ENCODE data around the gene ZNF730.
"Not testable (repeated sequence)": the region's sequence is repeated elsewhere in the genome, so short reads cannot be mapped to it uniquely, and the experiment has no call there.

Gene ZNF730

GRCh38 chr19:23116802-23117571, at the start of gene ZNF730:
ZNF730 (plus strand) TSS chr19:23117025; CDS start chr19:23117174, 149 bp downstream.
- Histone ChIP-seq H3K36me3 (ENCODE audit: control insufficient read depth, insufficient read depth, low read length) (peaks cover 19% of the 10 kb centered on the region), H3K4me1 (ENCODE audit: control insufficient read depth, insufficient read depth, low read length) (peaks cover 13% of the 10 kb centered on the region), H3K27me3 (ENCODE audit: control insufficient read depth, insufficient read depth, low read length) (no peaks in the 10 kb centered on the region), H3K27ac (ENCODE audit: low read depth, low read length) (peak within 1 kb of the TSS; percentile 90), H3K9ac (ENCODE audit: low read length) (peak within 1 kb of the TSS; percentile 97), H3K9me3 (ENCODE audit: control insufficient read depth, insufficient read depth, low read depth, low read length) (peaks cover 3% of the 10 kb centered on the region; the same call in 1 of the 2 replicates), H3K4me3 (ENCODE audit: low read depth, low read length) (peak within 1 kb of the TSS; percentile 91)

- Histone ChIP-seq H3K27me3 (ENCODE audit: control insufficient read depth, insufficient read depth, low read length) (peaks cover 16% of the 10 kb centered on the region), H3K4me1 (ENCODE audit: control insufficient read depth, insufficient read depth, low read length) (no peaks in the 10 kb centered on the region), H3K4me3 (ENCODE audit: low read depth, low read length) (peak overlapping the region; percentile 62), H3K9me3 (ENCODE audit: control insufficient read depth, insufficient read depth, low read depth, low read length) (peaks cover 42% of the 10 kb centered on the region), H3K27ac (ENCODE audit: low read depth, low read length) (no peak overlapping the region), H3K9ac (ENCODE audit: low read length) (no peak overlapping the region), H3K36me3 (ENCODE audit: control insufficient read depth, insufficient read depth, low read length) (no peaks in the 10 kb centered on the region)
These were observed 46.3 kb upstream of the ZNF730 start for GRCh38 chr19:23070353-23071146.

DNA sequence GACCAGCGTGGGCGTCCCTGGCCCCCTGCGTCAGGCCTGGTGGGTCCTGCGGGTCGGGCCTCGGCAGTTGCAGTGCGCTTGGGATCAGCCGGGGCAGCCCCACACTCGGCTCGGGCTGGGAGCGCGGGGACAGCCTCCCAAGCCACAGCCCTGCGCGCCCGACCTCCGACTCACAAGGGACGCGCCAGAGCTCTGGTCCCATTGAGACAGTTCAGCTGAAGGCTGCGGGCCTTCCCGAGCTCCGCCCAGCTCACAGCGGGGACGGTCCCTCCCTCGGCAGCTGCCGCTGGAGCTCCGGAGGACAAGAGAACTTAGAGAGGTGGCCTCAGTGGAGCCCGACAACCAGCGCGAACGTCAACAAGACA, 45.7 kb upstream of the ZNF730 start:
- Histone ChIP-seq H3K27ac (ENCODE audit: low read depth, low read length) (no peak overlapping the region), H3K4me3 (ENCODE audit: low read depth, low read length) (peak overlapping the region; percentile 62), H3K4me1 (ENCODE audit: control insufficient read depth, insufficient read depth, low read length) (0 out of 2 replicates have a peak, but pooled peaks cover 1% of the 10 kb centered on the region), H3K9me3 (ENCODE audit: control insufficient read depth, insufficient read depth, low read depth, low read length) (peaks cover 36% of the 10 kb centered on the region), H3K36me3 (ENCODE audit: control insufficient read depth, insufficient read depth, low read length) (no peaks in the 10 kb centered on the region), H3K27me3 (ENCODE audit: control insufficient read depth, insufficient read depth, low read length) (peaks cover 16% of the 10 kb centered on the region), H3K9ac (ENCODE audit: low read length) (peak overlapping the region; percentile 37)

GRCh38 chr19:23075031-23075733, 41.6 kb upstream of the ZNF730 start:
- peak overlapping the region; percentile 100 for H3K4me3 ChIP-seq (ENCODE audit: low read depth, low read length)
- H3K9me3 ChIP-seq (ENCODE audit: control insufficient read depth, insufficient read depth, low read depth, low read length): peaks cover 10% of the 10 kb centered on the region; the same call in 1 of the 2 replicates
- H3K4me1 ChIP-seq (ENCODE audit: control insufficient read depth, insufficient read depth, low read length): peaks cover 11% of the 10 kb centered on the region; the same call in 1 of the 2 replicates
- peak overlapping the region; percentile 98 for H3K27ac ChIP-seq (ENCODE audit: low read depth, low read length)
- peaks cover 18% of the 10 kb centered on the region for H3K36me3 ChIP-seq (ENCODE audit: control insufficient read depth, insufficient read depth, low read length)
- peak overlapping the region; percentile 100 for H3K9ac ChIP-seq (ENCODE audit: low read length)
- peaks cover 16% of the 10 kb centered on the region for H3K27me3 ChIP-seq (ENCODE audit: control insufficient read depth, insufficient read depth, low read length)

- H3K27ac ChIP-seq (ENCODE audit: low read depth, low read length); H3K9ac ChIP-seq (ENCODE audit: low read length); H3K27me3 ChIP-seq (ENCODE audit: control insufficient read depth, insufficient read depth, low read length); H3K4me3 ChIP-seq (ENCODE audit: low read depth, low read length): not testable (repeated sequence)
- peaks cover 13% of the 10 kb centered on the region; the same call in 1 of the 2 replicates for H3K9me3 ChIP-seq (ENCODE audit: control insufficient read depth, insufficient read depth, low read depth, low read length)
- peaks cover 11% of the 10 kb centered on the region; the same call in 1 of the 2 replicates for H3K4me1 ChIP-seq (ENCODE audit: control insufficient read depth, insufficient read depth, low read length)
- H3K36me3 ChIP-seq (ENCODE audit: control insufficient read depth, insufficient read depth, low read length): peaks cover 39% of the 10 kb centered on the region
These were observed 39.0 kb upstream of the ZNF730 start for GRCh38 chr19:23077776-23078175.

GRCh38 chr19:23093832-23094231, 23.0 kb upstream of the ZNF730 start:
- no peaks in the 10 kb centered on the region for H3K27me3 ChIP-seq (ENCODE audit: control insufficient read depth, insufficient read depth, low read length)
- H3K36me3 ChIP-seq (ENCODE audit: control insufficient read depth, insufficient read depth, low read length): peaks cover 75% of the 10 kb centered on the region
- no peak overlapping the region for H3K4me3 ChIP-seq (ENCODE audit: low read depth, low read length)
- H3K27ac ChIP-seq (ENCODE audit: low read depth, low read length): no peak overlapping the region
- peaks cover 32% of the 10 kb centered on the region for H3K9me3 ChIP-seq (ENCODE audit: control insufficient read depth, insufficient read depth, low read depth, low read length)
- H3K9ac ChIP-seq (ENCODE audit: low read length): no peak overlapping the region
- no peaks in the 10 kb centered on the region for H3K4me1 ChIP-seq (ENCODE audit: control insufficient read depth, insufficient read depth, low read length)

GRCh38 chr19:23095418-23095817, 21.4 kb upstream of the ZNF730 start:
- no peak overlapping the region for H3K27ac ChIP-seq (ENCODE audit: low read depth, low read length)

GRCh38 chr19:23098286-23098685, 18.5 kb upstream of the ZNF730 start:
- no peak overlapping the region for H3K9ac ChIP-seq (ENCODE audit: low read length)
- H3K4me3 ChIP-seq (ENCODE audit: low read depth, low read length): no peak overlapping the region
- no peak overlapping the region for H3K27ac ChIP-seq (ENCODE audit: low read depth, low read length)
- H3K4me1 ChIP-seq (ENCODE audit: control insufficient read depth, insufficient read depth, low read length): no peaks in the 10 kb centered on the region
- no peaks in the 10 kb centered on the region for H3K27me3 ChIP-seq (ENCODE audit: control insufficient read depth, insufficient read depth, low read length)
- H3K36me3 ChIP-seq (ENCODE audit: control insufficient read depth, insufficient read depth, low read length): peaks cover 88% of the 10 kb centered on the region
- H3K9me3 ChIP-seq (ENCODE audit: control insufficient read depth, insufficient read depth, low read depth, low read length): no peaks in the 10 kb centered on the region

More at GRCh38 chr19:23095418-23095817, 21.4 kb upstream of the ZNF730 start:
- Histone ChIP-seq H3K36me3 (ENCODE audit: control insufficient read depth, insufficient read depth, low read length) (peaks cover 78% of the 10 kb centered on the region), H3K27me3 (ENCODE audit: control insufficient read depth, insufficient read depth, low read length) (no peaks in the 10 kb centered on the region), H3K4me1 (ENCODE audit: control insufficient read depth, insufficient read depth, low read length) (no peaks in the 10 kb centered on the region), H3K9ac (ENCODE audit: low read length) (no peak overlapping the region), H3K4me3 (ENCODE audit: low read depth, low read length) (no peak overlapping the region), H3K9me3 (ENCODE audit: control insufficient read depth, insufficient read depth, low read depth, low read length) (peaks cover 18% of the 10 kb centered on the region)

DNA sequence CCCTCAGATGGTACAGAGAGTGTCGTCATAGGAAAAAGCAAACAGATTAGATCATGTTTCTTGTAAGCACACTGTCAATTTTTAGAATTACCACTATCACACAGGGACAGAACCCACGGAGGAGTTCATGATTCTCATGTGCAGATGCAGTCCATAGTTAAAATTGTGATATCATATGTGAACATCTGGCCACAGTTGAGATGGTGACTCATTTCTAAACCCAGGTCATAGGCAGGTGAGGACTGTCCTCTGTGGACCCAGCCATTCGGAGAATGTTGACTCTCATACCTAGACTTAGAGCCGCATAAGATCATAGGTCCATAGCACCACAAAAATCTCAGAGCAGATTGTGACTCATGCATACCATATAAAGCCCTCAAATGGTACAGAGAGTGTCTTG, 17.8 kb upstream of the ZNF730 start:
- Histone ChIP-seq H3K36me3 (ENCODE audit: control insufficient read depth, insufficient read depth, low read length) (peaks cover 87% of the 10 kb centered on the region), H3K4me1 (ENCODE audit: control insufficient read depth, insufficient read depth, low read length) (no peaks in the 10 kb centered on the region), H3K27ac (ENCODE audit: low read depth, low read length) (no peak overlapping the region), H3K27me3 (ENCODE audit: control insufficient read depth, insufficient read depth, low read length) (no peaks in the 10 kb centered on the region), H3K4me3 (ENCODE audit: low read depth, low read length) (no peak overlapping the region), H3K9me3 (ENCODE audit: control insufficient read depth, insufficient read depth, low read depth, low read length) (no peaks in the 10 kb centered on the region), H3K9ac (ENCODE audit: low read length) (no peak overlapping the region)

DNA sequence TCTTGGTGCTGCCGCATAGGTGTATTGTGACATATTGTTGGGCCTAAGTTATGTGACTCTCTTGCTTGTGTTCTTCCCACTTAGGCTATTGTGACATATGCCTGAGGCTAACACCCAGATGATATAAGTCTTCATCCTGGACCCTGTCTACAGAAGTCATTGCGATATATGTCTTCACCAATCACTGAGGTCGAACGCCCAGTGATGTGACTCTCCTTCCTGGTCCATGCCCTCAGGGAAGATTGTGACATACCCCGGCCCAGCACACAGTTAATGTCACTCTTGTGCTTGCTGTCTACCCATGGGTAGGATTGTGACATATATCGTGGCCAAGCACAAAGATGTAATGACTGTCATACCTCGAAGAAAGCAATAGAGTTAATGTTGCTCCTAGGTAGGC, 16.9 kb upstream of the ZNF730 start:
- Histone ChIP-seq H3K4me3 (ENCODE audit: low read depth, low read length) (no peak overlapping the region), H3K36me3 (ENCODE audit: control insufficient read depth, insufficient read depth, low read length) (peaks cover 91% of the 10 kb centered on the region), H3K4me1 (ENCODE audit: control insufficient read depth, insufficient read depth, low read length) (no peaks in the 10 kb centered on the region), H3K9me3 (ENCODE audit: control insufficient read depth, insufficient read depth, low read depth, low read length) (no peaks in the 10 kb centered on the region), H3K27ac (ENCODE audit: low read depth, low read length) (no peak overlapping the region), H3K27me3 (ENCODE audit: control insufficient read depth, insufficient read depth, low read length) (no peaks in the 10 kb centered on the region), H3K9ac (ENCODE audit: low read length) (no peak overlapping the region)
